Measurements from ENCODE around the gene PRPH.

GRCh38 chr12:49288922-49289555 lies 5.9 kb upstream of the PRPH start:
- no peak for TF ChIP-seq YY1 (IDR thresholded peaks at IDR 0.05; ENCODE audit: insufficient read depth, insufficient read length)
- TF ChIP-seq ZNF274 (IDR thresholded peaks at IDR 0.05; ENCODE audit: low read depth, low read length): no peak
- TF ChIP-seq SUZ12 (IDR thresholded peaks at IDR 0.05; ENCODE audit: extremely low read depth, insufficient read depth, insufficient read length): no peak

Measured in NT2/D1 (cell line).